Right ventricle myocardium inferior (tissue), 1 donor: ENCODE measurements around the gene PAIP2. TPM values are rescaled to one million over a fixed set of nuclear protein-coding genes. Genes with fewer than 3 reads are reported as not detected.
"Not testable (repeated sequence)": the region's sequence is repeated elsewhere in the genome, so short reads cannot be mapped to it uniquely, and the experiment has no call there.

Experiments
- ATAC-seq: fragments of 200-7000 bp; cut with Tn5 transposase; one replicate; pipeline ENCODE4 v1.9.1; 2020; ENCODE audit warnings: mild to moderate bottlenecking, moderate library complexity
- DNase-seq: peaks from one replicate; pipeline ENCODE4 v3.0.0; 2021; ENCODE audit errors: missing footprints
- intact Hi-C: fragments of 100-400 bp; cut with DNase I; formaldehyde crosslinking; loops from one replicate; pipeline ENCODE4 v1.11.0; 2022
- total RNA-seq: library from RNA; stranded (reverse); fragmentation: NEBNext Ultra II Directional; extraction: Animal tissue kit (Norgen Biotek cat#: 25700); gene quantifications from one replicate; pipeline ENCODE4 v1.2.1, GENCODE V29; 2021
- donor health status: DM: no; HTN: yes; CAD: no; lungs with severe emphysema.

PAIP2 gene
- total RNA-seq, 1 donor from 2014 or later: 144 TPM

DNA sequence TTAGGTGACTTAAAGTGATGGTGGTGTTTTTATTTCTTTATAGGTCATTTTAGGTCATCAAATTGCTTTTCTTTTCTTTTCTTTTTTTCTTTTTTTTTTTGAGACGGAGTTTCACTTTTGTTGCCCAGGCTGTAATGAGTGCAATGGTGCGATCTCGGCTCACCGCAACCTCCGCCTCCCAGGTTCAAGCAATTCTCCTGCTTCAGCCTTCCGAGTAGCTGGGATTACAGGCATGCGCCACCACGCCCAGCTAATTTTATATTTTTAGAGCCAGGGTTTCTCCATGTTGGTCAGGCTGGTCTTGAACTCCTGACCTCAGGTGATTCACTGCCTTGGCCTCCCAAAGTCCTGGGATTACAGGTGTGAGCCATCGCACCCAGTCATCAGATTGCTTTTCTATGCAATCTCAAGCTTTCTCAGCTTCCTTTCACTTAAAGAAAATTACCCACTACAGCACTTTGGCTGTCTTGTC is 30.9 kb upstream of the PAIP2 start:
- DNase-seq, ATAC-seq, intact Hi-C loops: not testable (repeated sequence)

DNA sequence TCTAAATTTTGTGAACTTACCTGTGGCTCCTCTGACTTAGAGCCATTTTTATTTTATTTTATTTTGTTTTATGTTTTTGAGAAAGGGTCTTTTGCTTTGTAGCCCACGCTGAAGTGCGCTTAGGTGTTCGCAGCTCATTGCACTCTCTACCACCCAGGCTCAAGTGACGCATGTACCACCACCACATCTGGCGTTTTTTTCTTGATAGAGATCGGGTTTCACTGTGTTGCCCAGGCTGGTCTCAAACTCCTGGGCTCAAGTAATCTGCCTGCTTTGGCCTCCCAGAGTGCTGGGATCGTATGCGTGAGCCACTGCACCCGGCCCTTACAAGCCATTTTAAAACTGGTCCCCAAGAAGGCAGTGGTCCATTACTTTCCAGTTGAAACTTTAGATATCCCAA is 29.6 kb upstream of the PAIP2 start:
- ATAC-seq (no peak), DNase-seq (no peak)
- intact Hi-C loops: no loop called here

DNA sequence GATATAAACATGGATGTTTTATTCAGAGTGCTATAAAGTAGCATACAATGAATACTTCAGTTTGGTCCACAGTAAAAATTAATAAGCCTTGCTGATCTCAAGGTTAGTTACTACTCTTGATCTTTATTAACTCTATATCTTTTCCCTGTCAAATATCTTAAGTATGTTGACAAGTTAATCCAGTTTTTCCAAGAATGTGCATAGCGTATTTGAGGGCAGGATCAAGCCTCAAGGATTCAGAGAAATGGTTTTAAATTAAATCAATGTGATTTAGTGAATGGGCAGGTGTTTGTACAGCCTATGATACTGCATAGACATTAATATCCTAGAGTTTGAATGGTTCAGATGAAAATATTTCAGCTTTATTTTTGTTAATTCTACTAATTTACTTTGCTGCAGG is 27.4 kb upstream of the PAIP2 start:
- ATAC-seq: no peak
- intact Hi-C loops: no loop called here
- no peak for DNase-seq

DNA sequence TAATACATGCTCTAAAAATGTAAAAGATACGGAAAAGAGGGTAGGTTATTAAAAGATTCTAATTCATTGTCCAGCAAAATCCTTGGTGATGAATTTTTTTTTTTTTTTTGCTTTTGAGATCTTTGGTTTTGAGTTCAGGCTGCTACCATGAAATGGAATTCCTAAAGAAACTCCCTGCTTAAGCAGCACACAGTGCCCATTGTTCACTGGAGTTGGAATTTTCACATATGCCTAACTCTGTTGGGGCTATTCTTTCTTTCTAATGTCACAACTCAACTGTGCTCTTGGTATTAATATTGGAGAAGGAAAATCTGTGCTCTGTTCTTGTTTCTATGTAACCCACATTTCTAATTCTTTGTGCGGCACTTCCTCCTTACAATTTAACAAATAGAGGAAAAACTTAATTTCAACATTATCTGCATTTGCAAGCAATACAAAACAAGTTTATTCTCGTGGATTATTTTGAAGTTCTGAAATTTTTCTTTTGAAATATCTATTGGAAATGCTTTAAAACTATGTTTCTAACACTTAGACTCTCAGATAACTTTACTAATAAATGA is 26.5 kb upstream of the PAIP2 start:
- intact Hi-C loops: no loop called here
- no peak for DNase-seq
- no peak for ATAC-seq

DNA sequence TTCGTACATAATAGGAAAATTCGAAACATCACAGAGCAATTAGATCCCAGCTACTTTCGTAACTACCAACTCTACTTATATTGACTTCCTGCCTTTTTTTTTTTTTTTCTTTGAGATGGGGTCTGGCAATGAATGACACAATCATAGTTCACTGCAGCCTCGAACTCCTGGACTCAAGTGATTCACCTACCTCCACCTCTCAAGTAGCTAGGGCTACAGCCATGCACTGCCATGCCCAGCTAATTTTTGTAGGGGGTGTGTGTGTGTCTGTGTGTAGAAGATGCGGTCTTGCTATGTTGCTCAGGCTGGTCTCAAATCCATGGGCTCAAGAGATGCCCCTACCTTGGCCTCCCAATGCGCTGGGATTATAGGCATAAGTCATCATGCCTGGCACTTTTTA is 5.8 kb upstream of the PAIP2 start:
- no peak for DNase-seq
- intact Hi-C loops: loop anchor here (10.0 kb wide), 1 partner anchor 901 kb away; the partner anchor contains the start of gene REEP2
- ATAC-seq: no peak

DNA sequence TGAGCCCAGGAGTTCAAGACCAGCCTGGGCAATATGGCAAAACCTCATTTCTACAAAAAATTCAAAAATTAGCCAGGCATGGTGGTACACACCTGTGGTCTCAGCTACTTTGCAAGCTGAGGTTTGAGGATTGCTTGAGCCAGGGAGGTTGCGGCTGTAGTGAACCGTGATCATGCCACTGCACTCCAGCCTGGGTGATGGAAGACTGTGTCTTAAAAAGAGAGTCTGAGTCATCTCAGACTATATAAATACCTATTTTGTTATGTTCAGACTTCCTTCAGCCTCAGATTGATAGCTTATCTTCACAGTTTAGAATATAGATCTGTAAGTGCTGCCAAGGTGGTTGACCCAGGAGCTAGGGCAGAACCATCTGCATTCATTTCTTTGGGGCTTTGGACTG is 1.6 kb upstream of the PAIP2 start:
- ATAC-seq (no peak), DNase-seq (no peak)
- intact Hi-C loops: loop anchor here (2.0 to 5.0 kb wide), 2 partner anchors 45 to 763 kb away; partner anchors contain the start of gene HSPA9

DNA sequence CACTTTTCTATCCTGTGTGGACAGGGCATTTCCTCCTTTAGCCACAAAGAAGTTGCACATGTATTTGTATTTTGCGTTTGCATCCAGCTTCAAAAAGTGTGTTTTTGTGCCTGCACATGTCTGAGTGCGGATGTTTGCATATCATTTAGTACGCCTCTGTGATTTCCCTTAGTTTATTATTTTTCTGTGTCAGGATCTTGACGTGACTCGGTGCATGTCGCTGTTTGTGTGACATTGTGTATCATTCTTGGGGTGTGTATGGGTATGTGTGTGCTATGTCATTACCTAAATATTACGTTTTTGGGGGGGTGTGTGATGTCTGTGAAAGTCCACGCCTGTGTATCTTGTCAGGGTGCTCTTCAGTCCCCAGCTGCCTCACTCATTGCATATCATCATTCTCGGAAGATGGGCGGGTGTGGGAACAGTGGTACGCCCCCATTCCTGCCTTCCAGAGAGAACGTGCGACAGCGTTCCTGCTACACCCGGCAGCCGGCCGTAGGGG is 416 bp upstream of the PAIP2 start:
- ATAC-seq: no peak
- no peak for DNase-seq
- intact Hi-C loops: loop anchor here (2.0 to 5.0 kb wide), 2 partner anchors 46 to 764 kb away; partner anchors contain the start of gene HSPA9

DNA sequence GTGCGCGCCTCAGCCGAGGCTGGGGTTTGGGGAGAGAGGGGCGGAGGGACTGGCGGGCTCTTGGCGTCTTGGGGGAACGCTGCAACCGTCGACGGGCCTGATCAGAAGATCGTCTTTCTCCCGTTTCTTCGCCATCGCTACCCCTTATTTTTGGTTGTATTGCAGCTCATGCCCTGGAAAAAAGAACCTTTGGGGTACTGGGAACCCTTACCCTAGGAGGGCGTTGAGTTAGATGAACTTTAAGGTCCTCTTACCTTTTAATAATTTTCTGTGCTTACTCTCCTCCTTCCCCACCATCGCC is 719 bp downstream of the PAIP2 start:
- DNase-seq (no peak), ATAC-seq (no peak)
- intact Hi-C loops: loop anchor here (2.0 to 5.0 kb wide), 2 partner anchors 52 to 765 kb away; partner anchors contain the start of genes HSPA9 and PROB1

DNA sequence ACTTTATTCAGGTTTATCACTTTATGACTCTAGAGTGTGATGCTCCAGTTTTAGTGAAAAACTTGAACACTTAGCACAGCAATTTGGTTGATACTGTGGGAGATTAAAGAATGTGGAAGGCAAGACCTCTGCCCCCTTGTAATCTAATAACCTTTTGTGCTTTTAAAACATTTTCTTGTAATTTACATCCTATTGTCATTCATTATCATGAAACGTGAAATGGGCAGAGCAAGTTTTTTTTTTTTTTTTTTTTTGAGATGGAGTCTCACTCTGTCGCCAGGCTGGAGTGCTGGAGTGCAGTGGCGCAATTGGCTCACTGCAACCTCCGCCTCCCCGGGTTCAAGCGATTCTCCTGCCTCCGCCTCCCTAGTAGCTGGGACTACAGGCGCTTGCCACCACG is 1.8 kb downstream of the PAIP2 start:
- no peak for DNase-seq
- intact Hi-C loops: loop anchor here (2.0 to 5.0 kb wide), 2 partner anchors 51 to 766 kb away; partner anchors contain the start of genes HSPA9 and PROB1
- no peak for ATAC-seq

DNA sequence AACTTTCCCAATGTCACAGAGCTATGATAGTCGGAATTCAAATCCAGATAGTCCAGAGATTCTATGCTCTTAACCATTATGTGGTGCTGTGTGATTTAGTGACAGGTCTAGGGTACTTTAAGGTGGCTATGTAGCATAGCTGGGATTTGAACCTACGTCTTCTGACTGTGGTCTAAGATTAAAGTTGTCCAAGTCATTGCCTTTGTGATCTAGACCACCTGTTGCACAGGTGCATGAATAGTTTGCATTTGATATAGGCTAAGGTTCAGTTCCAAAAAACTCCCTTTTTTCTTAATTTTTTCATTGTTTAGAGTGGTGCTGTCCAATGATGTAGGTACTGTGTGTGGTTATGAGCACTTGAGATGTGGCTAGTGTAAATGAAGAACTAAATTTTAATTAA is 2.5 kb downstream of the PAIP2 start:
- ATAC-seq (no peak), DNase-seq (no peak)
- intact Hi-C loops: loop anchor here (5.0 kb wide), 1 partner anchor 767 kb away; the partner anchor contains the start of gene HSPA9

DNA sequence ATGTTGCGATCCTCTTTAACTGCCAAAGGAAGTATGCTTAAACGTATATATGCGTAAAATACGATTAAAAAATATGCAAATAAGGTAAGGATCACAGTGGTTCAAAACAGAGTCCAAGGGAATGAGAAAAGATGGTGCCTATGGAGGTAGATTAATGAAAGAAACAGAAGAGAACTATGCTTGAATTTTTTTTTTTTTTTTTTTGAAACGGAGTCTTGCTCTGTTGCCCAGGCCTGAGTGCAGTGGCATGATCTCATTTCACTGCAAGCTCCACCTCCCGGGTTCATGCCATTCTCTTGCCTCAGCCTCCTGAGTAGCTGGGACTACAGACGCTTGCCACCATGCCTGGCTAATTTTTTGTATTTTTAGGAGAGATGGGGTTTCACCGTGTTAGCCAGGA is 3.8 kb downstream of the PAIP2 start:
- ATAC-seq, intact Hi-C loops, DNase-seq: not testable (repeated sequence)

DNA sequence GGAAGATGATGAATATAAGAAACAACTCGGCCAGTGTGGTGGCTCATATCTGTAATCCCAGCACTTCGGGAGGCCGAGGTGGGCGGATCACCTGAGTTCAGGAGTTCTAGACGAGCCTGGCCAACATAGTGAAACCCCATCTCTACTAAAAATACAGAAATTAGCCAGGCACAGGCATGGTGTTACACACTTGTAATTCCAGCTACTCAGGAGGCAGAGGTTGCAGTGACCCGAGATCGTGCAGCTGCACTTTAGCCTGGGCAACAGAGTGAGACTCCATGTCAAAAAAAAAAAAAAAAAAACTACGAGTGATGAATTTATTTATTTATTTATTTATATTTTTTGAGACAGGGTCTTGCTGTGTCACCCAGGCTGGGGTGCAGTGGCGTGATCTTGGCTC is 6.2 kb downstream of the PAIP2 start:
- ATAC-seq, DNase-seq, intact Hi-C loops: not testable (repeated sequence)

DNA sequence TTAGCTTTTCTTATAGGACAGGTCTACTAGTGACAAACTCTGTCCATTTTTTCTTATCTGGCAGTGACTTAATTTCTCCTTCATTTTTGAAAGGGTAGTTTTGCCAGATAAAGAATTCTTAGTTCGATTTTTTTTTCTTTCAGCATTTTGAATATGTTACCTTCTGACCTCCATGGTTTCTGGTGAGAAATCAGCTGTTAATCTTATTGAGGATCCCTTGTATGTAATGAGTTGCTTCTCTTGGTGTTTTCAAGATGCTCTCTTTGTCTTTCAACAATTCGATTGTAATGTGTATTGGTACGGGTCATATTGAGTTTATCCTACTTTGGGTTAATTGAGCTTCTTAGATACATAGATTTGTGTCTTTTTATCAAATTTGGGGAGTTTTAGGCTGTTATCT is 12.5 kb downstream of the PAIP2 start:
- intact Hi-C loops: no loop called here
- ATAC-seq (no peak), DNase-seq (no peak)

DNA sequence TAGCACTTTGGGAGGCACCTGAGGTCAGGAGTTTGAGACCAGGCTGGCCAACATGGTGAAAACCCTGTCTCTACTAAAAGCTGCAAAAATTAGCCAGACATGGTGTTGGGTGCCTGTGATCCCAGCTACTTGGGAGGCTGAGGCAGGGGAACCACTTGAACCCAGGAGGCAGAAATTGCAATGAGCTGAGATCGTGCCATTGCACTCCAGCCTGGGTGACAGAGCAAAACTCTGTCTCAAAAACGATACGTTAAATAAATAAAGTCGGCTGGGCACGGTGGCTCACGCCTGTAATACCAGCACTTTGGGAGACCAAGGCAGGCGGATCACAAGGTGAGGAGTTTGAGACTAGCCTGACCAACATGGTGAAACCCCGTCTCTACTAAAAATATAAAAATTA is 14.2 kb downstream of the PAIP2 start:
- DNase-seq, ATAC-seq, intact Hi-C loops: not testable (repeated sequence)

DNA sequence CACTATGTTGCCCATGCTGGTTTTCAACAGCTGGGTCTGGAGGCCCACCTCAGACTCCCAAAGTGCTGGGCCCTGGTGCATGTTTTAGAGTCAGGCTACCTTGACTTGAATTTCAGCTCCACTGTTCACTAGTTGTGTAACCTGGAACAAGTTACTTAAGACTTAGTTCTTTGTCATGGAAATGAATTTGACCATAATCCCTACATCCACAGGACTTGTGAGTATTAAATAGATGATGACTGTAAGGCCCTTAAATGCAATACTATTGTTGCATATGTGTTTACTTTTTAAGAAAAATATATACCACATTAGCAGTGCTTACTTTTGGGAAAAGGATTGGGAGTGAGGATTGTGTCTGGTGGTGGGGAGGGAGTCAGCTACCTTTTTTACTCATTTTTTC is 16.4 kb downstream of the PAIP2 start:
- intact Hi-C loops: no loop called here
- DNase-seq: no peak
- no peak for ATAC-seq

DNA sequence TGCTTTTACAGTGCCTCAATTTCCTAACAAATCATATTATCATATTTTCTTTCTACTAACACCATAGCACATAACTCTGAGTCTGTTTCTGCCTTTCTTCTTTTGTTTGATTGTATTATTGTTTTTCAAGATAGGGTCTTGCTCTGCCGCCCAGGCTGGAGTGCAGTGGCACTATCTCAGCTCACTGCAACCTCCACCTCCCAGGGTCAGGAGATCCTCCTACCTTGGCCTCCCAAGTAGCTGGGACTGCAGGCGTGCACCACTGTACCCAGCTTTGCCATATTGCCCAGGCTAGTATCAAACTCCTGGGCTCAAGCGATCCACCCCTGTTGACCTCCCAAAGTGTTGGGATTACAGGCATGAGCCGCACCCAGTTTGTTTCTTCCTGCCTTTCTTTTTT is 18.7 kb downstream of the PAIP2 start:
- ATAC-seq (no peak), DNase-seq (no peak)
- intact Hi-C loops: no loop called here

DNA sequence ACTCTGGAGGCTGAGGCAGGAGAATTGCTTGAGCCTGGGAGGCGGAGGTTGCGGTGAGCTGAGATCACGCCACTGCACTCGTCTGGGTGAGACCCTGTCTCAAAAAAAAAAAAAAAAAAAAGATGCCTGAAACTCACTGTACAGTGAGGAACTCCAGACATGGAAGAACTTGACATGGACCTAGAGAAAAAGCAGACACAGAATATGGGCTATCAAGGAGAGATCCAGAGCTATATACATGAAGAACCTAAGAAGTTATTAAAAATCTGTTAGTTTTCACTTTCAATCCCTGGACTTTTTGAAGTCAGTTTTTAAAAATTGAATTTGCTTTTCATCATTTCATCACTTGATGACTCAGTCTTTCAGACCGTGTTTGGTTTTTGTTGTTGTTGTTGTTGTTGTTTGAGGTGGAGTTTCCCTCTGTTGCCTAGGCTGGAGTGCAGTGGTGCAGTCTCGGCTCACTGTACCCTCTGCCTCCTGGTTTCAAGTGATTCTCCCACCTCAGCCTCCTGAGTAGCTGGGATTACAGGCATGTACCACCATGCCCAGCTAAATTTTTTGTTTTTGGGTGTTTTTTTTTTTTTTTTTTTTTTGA is 20.3 kb downstream of the PAIP2 start:
- DNase-seq (no peak), ATAC-seq (no peak)
- intact Hi-C loops: no loop called here

DNA sequence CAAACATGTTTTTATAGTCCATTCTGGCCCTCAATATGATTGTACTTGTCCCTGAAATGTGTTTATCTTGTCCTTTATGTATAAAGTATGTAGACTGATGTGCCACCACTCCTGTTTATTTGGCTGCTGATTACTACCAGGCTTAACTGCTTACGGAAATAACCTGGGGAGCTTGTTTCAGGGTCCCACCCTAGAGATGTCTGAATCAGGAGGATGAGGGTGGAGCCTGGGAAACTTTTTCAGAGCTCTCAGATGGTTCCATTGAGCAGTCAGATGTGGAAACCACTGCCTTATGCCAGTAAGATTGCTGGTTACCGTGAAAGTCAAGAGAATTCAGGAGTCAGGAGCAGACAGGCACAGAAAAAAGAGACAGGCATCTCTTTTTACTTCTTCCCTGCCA is 22.3 kb downstream of the PAIP2 start:
- DNase-seq (no peak), ATAC-seq (no peak)
- intact Hi-C loops: no loop called here

DNA sequence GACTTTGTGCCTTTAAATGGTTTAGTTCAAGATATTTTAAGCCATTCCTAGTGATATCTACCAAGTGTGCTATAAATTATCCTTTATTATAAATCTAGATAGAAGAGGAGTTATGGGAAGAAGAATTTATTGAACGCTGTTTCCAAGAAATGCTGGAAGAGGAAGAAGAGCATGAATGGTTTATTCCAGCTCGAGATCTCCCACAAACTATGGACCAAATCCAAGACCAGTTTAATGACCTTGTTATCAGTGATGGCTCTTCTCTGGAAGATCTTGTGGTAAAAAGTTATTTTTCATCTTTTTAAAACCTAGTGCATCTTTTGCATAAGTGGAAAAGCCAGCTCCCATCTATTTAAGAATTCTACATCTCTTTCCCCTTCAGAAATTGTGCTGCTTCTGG is 22.8 kb downstream of the PAIP2 start:
- intact Hi-C loops: no loop called here
- no peak for DNase-seq
- ATAC-seq: no peak

DNA sequence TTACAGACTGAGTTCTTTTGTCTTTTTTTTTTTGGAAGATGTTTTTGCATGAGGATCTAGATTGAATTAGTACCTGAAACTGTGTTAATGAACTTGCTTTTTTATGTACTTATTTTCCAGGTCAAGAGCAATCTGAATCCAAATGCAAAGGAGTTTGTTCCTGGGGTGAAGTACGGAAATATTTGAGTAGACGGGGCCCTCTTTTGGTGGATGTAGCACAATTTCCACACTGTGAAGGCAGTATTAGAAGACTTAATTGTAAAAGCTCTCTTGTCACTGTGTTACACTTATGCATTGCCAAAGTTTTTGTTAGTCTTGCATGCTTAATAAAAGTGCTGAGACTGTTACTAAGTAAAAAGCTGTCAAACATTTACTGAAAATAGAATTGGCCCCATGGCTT is 27.0 kb downstream of the PAIP2 start:
- DNase-seq (no peak), ATAC-seq (no peak)
- intact Hi-C loops: no loop called here
